H1 (cell line): Measurements from ENCODE around the gene XRRA1. TPM values are rescaled to one million over a fixed set of nuclear protein-coding genes. Genes with fewer than 3 reads are reported as not detected.

ENCODE experiments used
- CTCF ChIA-PET: fragments of 300-600 bp; sonication (Branson Sonifier 250); formaldehyde crosslinking; loops from one replicate; lab custom pipeline; 2021; ENCODE audit not compliant: partially characterized antibody; lab: Charles Lee
- POLR2A ChIA-PET: fragments of 300-600 bp; sonication (Branson Sonifier 250); formaldehyde crosslinking; loops from one replicate; lab custom pipeline; 2021; ENCODE audit warnings: inconsistent platforms; ENCODE audit not compliant: partially characterized antibody; lab: Charles Lee
- DNase-seq, 2 experiments: peaks; one replicate each; pipeline versions ENCODE4 v3.0.0 to v3.0.0-alpha.2; 2010 to 2022; ENCODE audit warnings: low spot score in 2 of 2, low read depth in 1 of 2, mixed read lengths in 1 of 2
- FAIRE-seq: peaks from 2 replicates; lab custom pipeline; 2011; peaks lifted over from hg19 to GRCh38; lab: Jason Lieb, UNC
- H2AFZ ChIP-seq: 2 replicates; pipeline ENCODE4 v1.8.1; 2012; ENCODE audit warnings: low read length, inconsistent platforms
- H2AK5ac ChIP-seq: 2 replicates; pipeline ENCODE4 v1.6.1; 2013; ENCODE audit warnings: low read depth, low read length
- H2BK120ac ChIP-seq: replicated peaks from 2 replicates; pipeline ENCODE3; 2013; ENCODE audit warnings: low read depth, low read length, inconsistent platforms
- H2BK12ac ChIP-seq: 2 replicates; pipeline ENCODE4 v1.6.1; 2013; ENCODE audit warnings: low read depth, low read length
- H2BK15ac ChIP-seq: 2 replicates; pipeline ENCODE4 v1.6.1; 2013; ENCODE audit warnings: low read length
- H2BK20ac ChIP-seq: 2 replicates; pipeline ENCODE4 v1.6.1; 2013; ENCODE audit warnings: low read length
- H2BK5ac ChIP-seq: 2 replicates; pipeline ENCODE4 v1.6.1; 2013; ENCODE audit warnings: low read depth, low read length
- H3K14ac ChIP-seq: 2 replicates; pipeline ENCODE4 v1.6.1; 2013; ENCODE audit warnings: inconsistent platforms; ENCODE audit not compliant: insufficient read length
- H3K18ac ChIP-seq: 2 replicates; pipeline ENCODE4 v1.6.1; 2013; ENCODE audit warnings: low read length; ENCODE audit errors: extremely low read depth
- H3K23ac ChIP-seq: 2 replicates; pipeline ENCODE4 v1.6.1; 2013; ENCODE audit warnings: inconsistent platforms; ENCODE audit not compliant: insufficient read length
- H3K23me2 ChIP-seq: 2 replicates; pipeline ENCODE4 v1.6.1; 2013; ENCODE audit warnings: low read depth, low read length
- H3K27ac ChIP-seq: 2 replicates; pipeline ENCODE4 v1.6.1; 2011; ENCODE audit warnings: low read depth, low read length, inconsistent platforms
- H3K27me3 ChIP-seq, 4 experiments: replicated peaks in 1 of 4; 1 replicate in 1 of 4; 2 replicates in 3 of 4; pipeline versions ENCODE4 v1.6.1 to v1.8.1; 2011 to 2013; ENCODE audit warnings: low read length in 3 of 4, mild to moderate bottlenecking in 3 of 4, inconsistent platforms in 2 of 4, mixed read lengths in 2 of 4, moderate library complexity in 1 of 4; ENCODE audit not compliant: control insufficient read depth in 3 of 4, insufficient read depth in 3 of 4; ENCODE audit errors: extremely low read depth in 1 of 4
- H3K36me3 ChIP-seq, 4 experiments: 2 replicates each; pipeline versions ENCODE4 v1.6.1 to v1.8.1; 2011 to 2013; ENCODE audit warnings: mild to moderate bottlenecking in 4 of 4, low read length in 3 of 4, moderate library complexity in 2 of 4, control low read depth in 1 of 4, inconsistent platforms in 1 of 4; ENCODE audit not compliant: insufficient read depth in 4 of 4, control insufficient read depth in 2 of 4
- H3K4ac ChIP-seq: replicated peaks from 2 replicates; pipeline ENCODE3; 2013; ENCODE audit warnings: low read length, low read depth, mixed read lengths, inconsistent platforms; ENCODE audit not compliant: insufficient read length
- H3K4me1 ChIP-seq, 4 experiments: replicated peaks in 1 of 4; 1 replicate in 1 of 4; 2 replicates in 3 of 4; pipeline versions ENCODE4 v1.6.1 to v1.8.1; 2011 to 2013; ENCODE audit warnings: low read length in 3 of 4, inconsistent platforms in 2 of 4, mixed read lengths in 1 of 4; ENCODE audit not compliant: insufficient read depth in 4 of 4, control insufficient read depth in 3 of 4
- H3K4me2 ChIP-seq, 2 experiments: 2 replicates each; pipeline versions ENCODE4 v1.6.1 to v1.8.1; 2011 to 2013; ENCODE audit warnings: low read depth in 2 of 2, low read length in 2 of 2, control low read depth in 1 of 2, inconsistent platforms in 1 of 2, mild to moderate bottlenecking in 1 of 2; ENCODE audit not compliant: insufficient read depth in 1 of 2
- H3K4me3 ChIP-seq, 4 experiments: fragments of 200-600, 300-600 bp in 1 of 4; sonication (generic), shearing (Covaris generic), sonication (Bioruptor Twin) in 1 of 4; 2 replicates each; pipeline versions ENCODE4 v1.5.1 to v1.8.1; 2011 to 2016; ENCODE audit warnings: low read length in 4 of 4, low read depth in 3 of 4, control low read depth in 2 of 4, inconsistent platforms in 2 of 4, mild to moderate bottlenecking in 2 of 4, mixed read lengths in 1 of 4, moderate library complexity in 1 of 4; ENCODE audit not compliant: insufficient read depth in 2 of 4; ENCODE audit errors: extremely low read depth in 1 of 4
- H3K56ac ChIP-seq: replicated peaks from 2 replicates; pipeline ENCODE3; 2013; ENCODE audit warnings: low read depth, mild to moderate bottlenecking, mixed read lengths, low read length, inconsistent platforms; ENCODE audit not compliant: insufficient read length
- H3K79me1 ChIP-seq: 2 replicates; pipeline ENCODE4 v1.6.1; 2013; ENCODE audit warnings: low read depth, low read length, control low read depth
- H3K79me2 ChIP-seq, 2 experiments: 2 replicates each; pipeline versions ENCODE4 v1.6.1 to v1.8.1; 2012 to 2013; ENCODE audit warnings: low read length in 2 of 2, mild to moderate bottlenecking in 2 of 2, inconsistent platforms in 1 of 2; ENCODE audit not compliant: insufficient read depth in 2 of 2, control insufficient read depth in 1 of 2
- H3K9ac ChIP-seq, 4 experiments: replicated peaks in 1 of 4; 1 replicate in 1 of 4; 2 replicates in 3 of 4; pipeline versions ENCODE4 v1.6.1 to v1.8.1; 2011 to 2013; ENCODE audit warnings: low read depth in 3 of 4, low read length in 3 of 4, control low read depth in 2 of 4, mild to moderate bottlenecking in 2 of 4, moderate library complexity in 2 of 4, inconsistent platforms in 1 of 4; ENCODE audit errors: extremely low read depth in 1 of 4
- H3K9me3 ChIP-seq, 2 experiments: 2 replicates each; pipeline versions ENCODE4 v1.6.1 to v1.8.1; 2012 to 2013; ENCODE audit warnings: mild to moderate bottlenecking in 2 of 2, moderate library complexity in 2 of 2, control low read depth in 1 of 2, inconsistent platforms in 1 of 2, low read depth in 1 of 2, low read length in 1 of 2, mixed read lengths in 1 of 2; ENCODE audit not compliant: insufficient read depth in 2 of 2
- H4K20me1 ChIP-seq, 2 experiments: replicated peaks in 1 of 2; 2 replicates each; pipeline versions ENCODE3 to v1.8.1; 2011 to 2013; ENCODE audit warnings: inconsistent platforms in 2 of 2, low read length in 2 of 2, mild to moderate bottlenecking in 1 of 2; ENCODE audit not compliant: insufficient read depth in 2 of 2, control insufficient read depth in 1 of 2
- H4K5ac ChIP-seq: 2 replicates; pipeline ENCODE4 v1.6.1; 2013; ENCODE audit warnings: low read length, low read depth, mixed read lengths, inconsistent platforms; ENCODE audit not compliant: insufficient read length
- H4K8ac ChIP-seq: 2 replicates; pipeline ENCODE4 v1.8.0; 2013; ENCODE audit warnings: mild to moderate bottlenecking, moderate library complexity, low read length, inconsistent platforms; ENCODE audit not compliant: insufficient read depth; ENCODE audit errors: extremely low read depth
- H4K91ac ChIP-seq: replicated peaks from 2 replicates; pipeline ENCODE3; 2013; ENCODE audit warnings: low read length, mixed read lengths, inconsistent platforms; ENCODE audit not compliant: insufficient read length
- CTCF ChIP-seq, 3 experiments: IDR thresholded peaks; 1 replicate in 2 of 3; 2 replicates in 1 of 3; pipeline versions ENCODE4 v1.5.1 to v1.6.1; 2011; ENCODE audit warnings: low read length in 3 of 3, mild to moderate bottlenecking in 3 of 3, inconsistent platforms in 2 of 3, low read depth in 1 of 3, moderate library complexity in 1 of 3; ENCODE audit not compliant: insufficient read depth in 1 of 3; ENCODE audit errors: control extremely low read depth in 1 of 3
- KDM1A ChIP-seq: fragments of 200-600, 300-600 bp; sonication (generic); IDR thresholded peaks from 2 replicates; pipeline ENCODE4 v1.7.1; 2016; ENCODE audit warnings: mild to moderate bottlenecking, low read length, borderline replicate concordance
- NANOG ChIP-seq: IDR thresholded peaks from 2 replicates; pipeline ENCODE4 v1.6.1; 2011; ENCODE audit warnings: low read length, low read depth, mild to moderate bottlenecking, inconsistent platforms; ENCODE audit not compliant: insufficient read depth, poor library complexity, severe bottlenecking
- POLR2AphosphoS5 ChIP-seq: IDR thresholded peaks from 2 replicates; pipeline ENCODE4 v1.6.1; 2011; ENCODE audit warnings: low read depth, low read length
- RAD21 ChIP-seq, 2 experiments: IDR thresholded peaks in 1 of 2; conservative IDR thresholded peaks in 1 of 2; 2 replicates each; pipeline ENCODE4 v1.6.1; 2011; ENCODE audit warnings: low read depth in 2 of 2, low read length in 2 of 2, improper control_type of control experiment in 1 of 2, inconsistent platforms in 1 of 2, mild to moderate bottlenecking in 1 of 2, moderate library complexity in 1 of 2
- TAF1 ChIP-seq: IDR thresholded peaks from 2 replicates; pipeline ENCODE4 v1.6.1; 2011; ENCODE audit warnings: mild to moderate bottlenecking, low read depth, low read length
- WGBS, 2 experiments: shearing (Covaris generic) in 1 of 2; methylation state at CpG; one replicate each; pipeline versions ENCODE4 v1.1.6 to v1.1.7; 2013 to 2015; ENCODE audit warnings: low lambda C conversion rate in 2 of 2, mixed read lengths in 2 of 2, inconsistent platforms in 1 of 2, low coverage in 1 of 2, missing lambda C conversion rate in 1 of 2; ENCODE audit not compliant: insufficient replicate concordance in 2 of 2, insufficient coverage in 1 of 2, insufficient read length in 1 of 2; ENCODE audit errors: extremely low coverage in 1 of 2, missing lambda C conversion rate in 1 of 2; 5-methylcytosine and 5-hydroxymethylcytosine counted together
- polyA plus RNA-seq, 7 experiments: library from polyadenylated mRNA; depleted of rRNA in 3 of 7; stranded (reverse) in 5 of 7; unstranded in 2 of 7; fragments of >200 nt in 5 of 7; fragments of 200-250 nt in 2 of 7; gene quantifications; 1 replicate in 5 of 7; 2 replicates in 1 of 7; 4 replicates in 1 of 7; pipeline versions ENCODE4 v1.2.1 to v1.2.3, GENCODE V29; 2011 to 2013; ENCODE audit warnings: missing spikeins in 2 of 7, mixed read lengths in 2 of 7
- total RNA-seq: library from RNA; stranded (reverse); fragmentation: NEBNext Ultra II Directional; extraction: Animal tissue kit (Norgen Biotek cat#: 25700); gene quantifications from 2 replicates; pipeline ENCODE4 v1.2.1, GENCODE V29; 2021

Gene XRRA1
- total and polyA plus RNA-seq, 2 of the 8 experiments (the other 6 are each of a cell fraction or from before 2014, with no cell fraction given), result 2.1 to 7.1 TPM

GRCh38 chr11:74849525-74850391, 99.1 kb downstream of the XRRA1 start:
- no peaks in the 10 kb centered on the region for H3K23me2 ChIP-seq
- H2BK120ac ChIP-seq, result no peak overlapping the region
- H4K20me1 ChIP-seq, result no peaks in the 10 kb centered on the region
- no peak overlapping the region for H4K91ac ChIP-seq
- no peaks in the 10 kb centered on the region for H3K27me3 ChIP-seq
- peak overlapping the region; percentile 47; the same call in 1 of the 2 replicates for H2BK5ac ChIP-seq
- POLR2A ChIA-PET, result interaction anchor here (1.3 to 1.4 kb wide), 3 partner anchors 8 to 34 kb away, joined by 3 to 4 read pairs (median 3); no protein-coding TSS in a partner anchor
- peaks cover 0 to 4% (median 0%) of the 10 kb centered on the region in 4 experiments; a peak in 1 of 8 replicates for H3K36me3 ChIP-seq
- peak overlapping the region; percentile 40; the same call in 1 of the 2 replicates for H3K27ac ChIP-seq
- WGBS, 2 experiments, result 41% methylated on average over 7 of the region's 7 CpGs; no CpG with 5 or more reads in 1 of the 2 experiments
- FAIRE-seq (peak; percentile 66), DNase-seq (peak; percentile 62 to 65)
- no peak overlapping the region for H3K18ac ChIP-seq
- no peaks in the 10 kb centered on the region for H3K9me3 ChIP-seq
- CTCF ChIA-PET, result interaction anchor here (0.5 to 1.1 kb wide), 4 partner anchors 103 to 649 kb away, joined by 3 read pairs; no protein-coding TSS in a partner anchor
- H3K79me2 ChIP-seq, result no peaks in the 10 kb centered on the region
- no peak overlapping the region for H4K8ac ChIP-seq
- H3K14ac ChIP-seq, result no peak overlapping the region
- H2AK5ac ChIP-seq, result no peak overlapping the region; the same call in none of the 2 replicates
- H3K23ac ChIP-seq, result no peak overlapping the region
- H2AFZ ChIP-seq, result no peak overlapping the region; the same call in 1 of the 2 replicates
- H3K4me3 ChIP-seq, result no peak overlapping the region; a peak in 1 of 8 replicates
- peak overlapping the region; percentile 4 for H3K4ac ChIP-seq
- peak overlapping the region in 1 of 4 experiments; percentile 16; a peak in 1 of 7 replicates for H3K9ac ChIP-seq
- no peak overlapping the region for H4K5ac ChIP-seq
- H2BK20ac ChIP-seq, result 0 out of 2 replicates have a peak overlapping the region, but pooled peaks have one; percentile 35
- no peaks in the 10 kb centered on the region; the same call in 1 of the 2 replicates for H3K79me1 ChIP-seq
- no peak overlapping the region for H3K56ac ChIP-seq
- peaks cover 0 to 11% (median 6%) of the 10 kb centered on the region in 4 experiments; a peak in 4 of 7 replicates for H3K4me1 ChIP-seq
- H2BK12ac ChIP-seq, result peak overlapping the region; percentile 54; the same call in 1 of the 2 replicates
- peak overlapping the region; percentile 5; the same call in 1 of the 2 replicates for H2BK15ac ChIP-seq
- peak overlapping the region; percentile 6 to 50 for H3K4me2 ChIP-seq
- TF ChIP-seq TAF1, result 0 out of 2 replicates have a peak, but pooled peaks have one; percentile 17
- 0 out of 2 replicates have a peak, but pooled peaks have one; percentile 38 for TF ChIP-seq KDM1A
- 0 out of 2 replicates have a peak, but pooled peaks have one; percentile 29 for TF ChIP-seq POLR2AphosphoS5
- peak; percentile 2 for TF ChIP-seq NANOG
- peak in 1 of 2 experiments; percentile 18; a peak in 1 of 4 replicates for TF ChIP-seq RAD21 (IDR thresholded peaks at IDR 0.05 in 1 of 2, conservative IDR thresholded peaks at IDR 0.05 in 1 of 2; ENCODE audit: low read depth in 2 of 2, low read length in 2 of 2)
- TF ChIP-seq CTCF (IDR thresholded peaks at IDR 0.05; ENCODE audit: control extremely low read depth in 1 of 3, insufficient read depth in 1 of 3, low read depth in 1 of 3, low read length in 3 of 3), result peak in 2 of 3 experiments; percentile 12 to 32; a peak in 2 of 4 replicates
